Loucy (cell line): Measurements from ENCODE around the gene CPZ.

ENCODE experiments used
- EZH2phosphoT487 ChIP-seq: fragments of 200-600 bp; IDR thresholded peaks from 2 replicates; pipeline ENCODE4 v1.6.1; 2018; ENCODE audit warnings: antibody characterized with exemption, mild to moderate bottlenecking, moderate library complexity, borderline replicate concordance
- TF ChIP-seq, protein P1 (sequence below): fragments of 200-600 bp; sonication (generic); conservative IDR thresholded peaks from 2 replicates; pipeline ENCODE4 v1.5.1; 2014; ENCODE audit warnings: mild to moderate bottlenecking, antibody characterized with exemption, low read length

DNA sequence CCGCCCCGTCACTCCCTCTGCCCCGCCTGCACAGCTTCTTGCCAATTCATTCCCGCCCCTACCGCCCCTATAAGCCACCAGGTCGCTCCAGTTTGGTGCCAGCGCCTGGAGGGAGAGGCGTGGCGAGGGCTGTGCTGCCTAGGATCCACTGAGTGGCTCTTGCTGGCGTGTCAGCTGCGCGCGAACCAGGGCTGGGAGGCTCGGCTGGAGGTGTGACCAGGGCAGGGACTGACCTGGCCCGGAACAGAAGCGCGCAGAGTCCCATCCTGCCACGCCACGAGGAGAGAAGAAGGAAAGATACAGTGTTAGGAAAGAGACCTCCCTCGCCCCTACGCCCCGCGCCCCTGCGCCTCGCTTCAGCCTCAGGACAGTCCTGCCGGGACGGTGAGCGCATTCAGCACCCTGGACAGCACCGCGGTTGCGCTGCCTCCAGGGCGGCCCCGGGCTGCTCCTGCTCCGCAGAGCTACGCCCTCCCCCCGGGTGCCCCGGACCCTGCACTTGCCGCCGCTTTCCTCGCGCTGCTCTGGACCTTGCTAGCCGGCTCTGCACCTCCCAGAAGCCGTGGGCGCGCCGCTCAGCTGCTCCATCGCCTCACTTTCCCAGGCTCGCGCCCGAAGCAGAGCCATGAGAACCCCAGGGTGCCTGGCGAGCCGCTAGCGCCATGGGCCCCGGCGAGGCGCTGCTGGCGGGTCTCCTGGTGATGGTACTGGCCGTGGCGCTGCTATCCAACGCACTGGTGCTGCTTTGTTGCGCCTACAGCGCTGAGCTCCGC, 12.1 kb upstream of the CPZ start, which contains the start of gene GPR78:
- TF ChIP-seq, protein P1, sequence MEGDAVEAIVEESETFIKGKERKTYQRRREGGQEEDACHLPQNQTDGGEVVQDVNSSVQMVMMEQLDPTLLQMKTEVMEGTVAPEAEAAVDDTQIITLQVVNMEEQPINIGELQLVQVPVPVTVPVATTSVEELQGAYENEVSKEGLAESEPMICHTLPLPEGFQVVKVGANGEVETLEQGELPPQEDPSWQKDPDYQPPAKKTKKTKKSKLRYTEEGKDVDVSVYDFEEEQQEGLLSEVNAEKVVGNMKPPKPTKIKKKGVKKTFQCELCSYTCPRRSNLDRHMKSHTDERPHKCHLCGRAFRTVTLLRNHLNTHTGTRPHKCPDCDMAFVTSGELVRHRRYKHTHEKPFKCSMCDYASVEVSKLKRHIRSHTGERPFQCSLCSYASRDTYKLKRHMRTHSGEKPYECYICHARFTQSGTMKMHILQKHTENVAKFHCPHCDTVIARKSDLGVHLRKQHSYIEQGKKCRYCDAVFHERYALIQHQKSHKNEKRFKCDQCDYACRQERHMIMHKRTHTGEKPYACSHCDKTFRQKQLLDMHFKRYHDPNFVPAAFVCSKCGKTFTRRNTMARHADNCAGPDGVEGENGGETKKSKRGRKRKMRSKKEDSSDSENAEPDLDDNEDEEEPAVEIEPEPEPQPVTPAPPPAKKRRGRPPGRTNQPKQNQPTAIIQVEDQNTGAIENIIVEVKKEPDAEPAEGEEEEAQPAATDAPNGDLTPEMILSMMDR = no peak
- TF ChIP-seq EZH2phosphoT487 = no peak
